Measurements from ENCODE around the gene AGPAT3. TPM values are rescaled to one million over a fixed set of nuclear protein-coding genes. Genes with fewer than 3 reads are reported as not detected.

The AGPAT3 gene
- total and polyA plus RNA-seq, 10 of the 15 experiments (the other 5 are each of a cell fraction or from before 2014, with no cell fraction given), result 1.2 to 110 (median 30.8) TPM

- no peaks in the 10 kb centered on the region for H3K79me2 ChIP-seq (ENCODE audit: control insufficient read depth, insufficient read depth, low read length)
- CTCF ChIA-PET, result no interaction called here
- in situ Hi-C loops (cut with MboI) (no loop called here), intact Hi-C loops (cut with micrococcal nuclease; ENCODE audit: unreplicated experiment) (no loop called here)
- ATAC-seq, result no peak
- H3K27ac ChIP-seq (ENCODE audit: control insufficient read depth, insufficient read depth), result no peak overlapping the region
- no peaks in the 10 kb centered on the region for H3K36me3 ChIP-seq (ENCODE audit: control insufficient read depth in 2 of 2, insufficient read depth in 2 of 2, low read length in 1 of 2)
- POLR2A ChIA-PET, result interaction anchor here (0.6 to 1.6 kb wide), 2 partner anchors 9 to 47 kb away, joined by 3 to 4 read pairs; no protein-coding TSS in a partner anchor
- peaks cover 1 to 2% of the 10 kb centered on the region in 2 experiments; a peak in 2 of 4 replicates for H3K27me3 ChIP-seq (replicated peaks in 1 of 2; ENCODE audit: control insufficient read depth in 2 of 2, insufficient read depth in 2 of 2, low read length in 1 of 2)
- FAIRE-seq, result no peak
- DNase-seq (ENCODE audit: low read depth, low spot score), result no peak
- H4K20me1 ChIP-seq (ENCODE audit: control insufficient read depth, insufficient read depth), result no peaks in the 10 kb centered on the region
- TF ChIP-seq GABPA (IDR thresholded peaks at IDR 0.05; ENCODE audit: low read depth) (no peak), NFYA (IDR thresholded peaks at IDR 0.05; ENCODE audit: borderline replicate concordance, low read depth, low read length) (no peak), RB1 (IDR thresholded peaks at IDR 0.05; ENCODE audit: borderline replicate concordance) (no peak), FOXK2 (IDR thresholded peaks at IDR 0.05) (no peak), KDM1A (IDR thresholded peaks at IDR 0.05; ENCODE audit: borderline replicate concordance) (no peak), NBN (IDR thresholded peaks at IDR 0.05) (no peak), ASH2L (IDR thresholded peaks at IDR 0.05; ENCODE audit: borderline replicate concordance, low read depth) (no peak), SKIL (IDR thresholded peaks at IDR 0.05; ENCODE audit: low read depth, poor library complexity, severe bottlenecking) (no peak), NFYB (IDR thresholded peaks at IDR 0.05; ENCODE audit: insufficient read depth, low read depth, low read length) (no peak), CREB1 (IDR thresholded peaks at IDR 0.05; ENCODE audit: low read depth) (no peak), BACH1 (IDR thresholded peaks at IDR 0.05; ENCODE audit: borderline replicate concordance) (no peak), FOXM1 (IDR thresholded peaks at IDR 0.05; ENCODE audit: low read depth, low read length) (no peak), ZBTB4 (CRISPR knock-in tag; IDR thresholded peaks at IDR 0.05) (no peak), EED (IDR thresholded peaks at IDR 0.05; ENCODE audit: low read depth) (no peak), PKNOX1 (IDR thresholded peaks at IDR 0.05) (no peak)
- no TSS peak for BruUV-seq (replicated peaks)
- H2AFZ ChIP-seq (ENCODE audit: control insufficient read depth, low read depth, low read length), result no peak overlapping the region
- no peaks in the 10 kb centered on the region; the same call in 2 of the 3 replicates for H3K9me3 ChIP-seq (replicated peaks; ENCODE audit: control insufficient read depth, insufficient read depth, low read length)
- RAD21 ChIA-PET (ENCODE audit: unreplicated experiment), result interaction anchor here (1.2 kb wide), 1 partner anchor 113 kb away, joined by 5 read pairs; no protein-coding TSS in a partner anchor
- no peak overlapping the region for H3K4me3 ChIP-seq
- SMC1A ChIA-PET (ENCODE audit: uncharacterized antibody, unreplicated experiment), result interaction anchor here (1.4 kb wide), 1 partner anchor 93 kb away, joined by 5 read pairs; no protein-coding TSS in a partner anchor
- WGBS (ENCODE audit: insufficient coverage, insufficient replicate concordance, low lambda C conversion rate, missing lambda C conversion rate), result 65% methylated on average over 24 of the region's 24 CpGs
- no peaks in the 10 kb centered on the region for H3K4me1 ChIP-seq (ENCODE audit: control insufficient read depth, insufficient read depth, low read length)
- H3K4me2 ChIP-seq (ENCODE audit: control insufficient read depth, insufficient read depth), result no peak overlapping the region
- no peak overlapping the region for H3K9ac ChIP-seq (ENCODE audit: control insufficient read depth, insufficient read depth, low read length)
Observed at GRCh38 chr21:43825242-43825935, 39.6 kb upstream of the AGPAT3 start.
